Measurements from ENCODE around the gene PMF1.
"Not testable (repeated sequence)": the region's sequence is repeated elsewhere in the genome, so short reads cannot be mapped to it uniquely, and the experiment has no call there.

Gene PMF1, protein sequence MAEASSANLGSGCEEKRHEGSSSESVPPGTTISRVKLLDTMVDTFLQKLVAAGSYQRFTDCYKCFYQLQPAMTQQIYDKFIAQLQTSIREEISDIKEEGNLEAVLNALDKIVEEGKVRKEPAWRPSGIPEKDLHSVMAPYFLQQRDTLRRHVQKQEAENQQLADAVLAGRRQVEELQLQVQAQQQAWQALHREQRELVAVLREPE

DNA sequence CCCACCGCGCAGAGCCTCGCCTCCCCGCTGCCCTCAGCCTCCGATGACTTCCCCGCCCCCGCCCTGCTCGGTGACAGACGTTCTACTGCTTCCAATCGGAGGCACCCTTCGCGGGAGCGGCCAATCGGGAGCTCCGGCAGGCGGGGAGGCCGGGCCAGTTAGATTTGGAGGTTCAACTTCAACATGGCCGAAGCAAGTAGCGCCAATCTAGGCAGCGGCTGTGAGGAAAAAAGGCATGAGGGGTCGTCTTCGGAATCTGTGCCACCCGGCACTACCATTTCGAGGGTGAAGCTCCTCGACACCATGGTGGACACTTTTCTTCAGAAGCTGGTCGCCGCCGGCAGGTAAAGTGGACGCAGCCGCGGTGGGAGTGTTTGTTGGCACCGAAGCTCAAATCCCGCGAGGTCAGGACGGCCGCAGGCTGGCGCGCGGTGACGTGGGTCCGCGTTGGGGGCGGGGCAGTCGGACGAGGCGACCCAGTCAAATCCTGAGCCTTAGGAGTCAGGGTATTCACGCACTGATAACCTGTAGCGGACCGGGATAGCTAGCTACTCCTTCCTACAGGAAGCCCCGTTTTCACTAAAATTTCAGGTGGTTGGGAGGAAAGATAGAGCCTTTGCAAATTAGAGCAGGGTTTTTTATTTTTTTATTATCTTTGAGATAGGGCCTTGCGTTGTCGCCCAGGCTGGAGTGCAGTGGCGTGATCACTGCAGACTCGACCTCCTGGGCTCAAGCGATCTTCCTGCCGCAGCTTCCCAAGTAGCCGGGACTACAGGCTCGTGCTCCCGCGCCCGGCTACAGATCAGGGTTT is at the start of gene PMF1:
Gene PMF1 (plus strand): TSS at position 175 of the 811 bp plus-strand sequence. CDS start 9 bp downstream, at position 184.
- peak; percentile 96 for DNase-seq

DNA sequence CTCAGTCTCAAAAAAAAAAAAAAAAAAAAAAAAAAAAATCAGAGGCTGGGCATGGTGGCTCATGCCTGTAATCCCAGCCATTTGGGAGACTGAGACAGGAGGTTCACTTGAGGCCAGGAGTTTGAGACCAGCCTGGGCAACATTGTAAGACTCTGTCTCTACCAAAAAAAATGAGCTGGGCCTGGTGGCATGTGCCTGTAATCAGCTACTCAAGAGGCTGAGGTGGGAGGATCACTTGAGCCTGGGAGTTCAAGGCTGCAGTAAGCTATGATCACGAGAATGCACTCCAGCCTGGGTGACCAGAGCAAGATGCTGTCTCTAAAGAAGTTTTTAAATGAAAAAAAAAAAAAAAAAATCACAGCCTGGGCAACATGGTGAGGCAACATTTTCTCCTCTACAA is 49.1 kb upstream of the PMF1 start:
- DNase-seq = no peak

DNA sequence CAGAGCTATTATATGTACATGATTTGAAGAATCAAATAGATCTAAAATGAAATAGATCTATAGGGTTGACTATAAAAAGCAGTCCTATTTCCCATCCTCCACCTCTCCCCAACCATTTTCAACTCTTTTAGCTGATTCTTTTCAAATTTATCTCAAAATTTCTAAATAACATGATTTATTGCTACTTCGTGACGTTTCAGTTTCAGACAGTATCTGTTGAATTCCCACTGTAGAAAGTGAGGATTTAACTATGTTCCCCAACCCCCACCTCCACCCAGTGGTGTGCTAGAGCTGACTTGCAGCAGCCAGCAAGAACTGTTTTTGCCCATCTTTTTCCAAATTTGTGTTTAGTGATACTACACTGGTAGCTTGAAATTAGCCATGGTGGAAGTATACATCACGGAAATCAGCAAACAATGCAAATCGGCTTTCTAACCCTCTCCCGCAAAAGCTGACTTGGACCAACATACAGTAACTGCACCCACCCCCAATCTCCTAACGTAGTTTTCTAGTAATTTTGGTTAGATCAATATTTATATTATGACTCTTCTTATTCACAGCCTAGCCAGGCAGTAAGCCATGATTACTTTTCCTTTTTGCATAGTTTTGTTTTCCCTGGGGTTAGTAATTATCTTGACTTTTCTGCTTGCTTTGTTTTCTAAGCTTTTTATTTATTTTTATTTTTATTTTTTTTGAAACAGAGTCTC is 48.5 kb upstream of the PMF1 start:
- DNase-seq = no peak

DNA sequence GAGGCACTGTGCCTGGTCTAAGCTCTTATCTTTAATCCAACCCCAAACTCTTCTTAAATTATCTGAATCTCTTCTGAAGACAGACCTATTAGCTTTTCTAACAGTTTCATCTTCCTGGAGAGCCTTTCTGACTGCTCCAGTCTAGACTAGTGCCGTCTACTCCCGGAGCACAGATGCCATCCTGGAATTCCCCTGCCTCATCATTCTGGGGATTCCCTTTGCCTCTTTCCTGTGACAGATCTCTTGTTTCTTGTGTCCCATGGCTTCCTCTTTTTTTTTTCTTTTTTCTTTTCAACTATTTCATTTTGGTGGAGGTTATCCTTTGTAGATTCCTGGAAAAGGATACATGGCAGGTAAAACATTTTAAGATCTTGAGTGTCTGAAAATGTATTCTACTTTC is 47.7 kb upstream of the PMF1 start:
- no peak for DNase-seq

DNA sequence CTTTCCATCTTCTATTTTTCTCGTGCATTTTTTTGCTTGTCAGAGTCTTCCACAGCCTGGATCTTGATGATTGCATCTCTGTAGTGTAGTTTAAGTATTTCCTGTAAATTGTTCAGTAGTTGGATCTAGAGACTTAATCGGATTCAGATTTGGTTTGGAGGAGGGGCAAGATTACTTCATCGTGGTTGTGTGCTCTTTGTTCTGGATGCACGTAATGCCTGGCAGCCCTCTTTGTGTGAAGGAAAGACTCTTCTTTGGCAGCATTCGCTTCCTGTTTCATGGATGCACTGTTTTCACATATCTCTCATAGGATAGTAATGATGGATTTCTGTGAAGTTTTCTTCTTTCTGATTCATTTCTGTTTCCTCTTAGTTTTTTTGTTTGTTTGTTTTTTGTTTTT is 45.3 kb upstream of the PMF1 start:
- peak; percentile 45 for DNase-seq

DNA sequence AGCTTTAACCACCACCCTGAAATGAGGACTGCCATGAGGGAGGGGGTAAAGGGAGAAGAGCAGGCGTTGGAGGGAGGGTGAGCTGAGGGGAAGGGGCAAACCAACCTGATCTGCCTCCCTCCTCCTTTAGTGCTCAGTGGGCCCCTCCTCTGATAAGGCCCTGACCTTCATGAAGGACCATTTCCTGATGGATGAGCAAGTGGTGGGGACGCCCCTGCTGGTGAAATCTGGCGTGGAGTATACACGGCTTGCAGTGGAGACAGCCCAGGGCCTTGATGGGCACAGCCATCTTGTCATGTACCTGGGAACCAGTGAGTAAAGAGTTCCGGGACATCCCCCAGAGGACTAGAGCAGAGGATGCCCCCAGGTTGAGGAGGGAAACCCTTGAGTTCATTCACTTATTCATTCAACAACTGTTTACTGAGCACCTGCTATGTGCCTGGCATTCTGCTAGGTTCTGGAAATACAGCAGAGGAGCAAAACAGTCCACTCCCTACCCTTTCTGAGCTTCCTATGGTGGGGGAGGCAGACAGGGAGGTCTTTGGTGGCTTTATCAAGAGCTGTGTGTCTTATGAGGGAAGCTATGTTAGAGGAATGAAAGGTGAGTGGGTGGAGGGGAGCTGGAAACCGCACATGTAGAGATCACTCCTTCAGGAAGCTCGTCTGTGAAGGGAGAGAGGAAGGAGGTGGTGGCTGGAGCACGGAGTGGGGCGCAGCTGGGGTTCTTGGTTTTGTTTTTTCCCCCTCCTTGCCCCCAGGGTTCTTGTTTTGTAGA is 39.9 kb upstream of the PMF1 start:
- no peak for DNase-seq

DNA sequence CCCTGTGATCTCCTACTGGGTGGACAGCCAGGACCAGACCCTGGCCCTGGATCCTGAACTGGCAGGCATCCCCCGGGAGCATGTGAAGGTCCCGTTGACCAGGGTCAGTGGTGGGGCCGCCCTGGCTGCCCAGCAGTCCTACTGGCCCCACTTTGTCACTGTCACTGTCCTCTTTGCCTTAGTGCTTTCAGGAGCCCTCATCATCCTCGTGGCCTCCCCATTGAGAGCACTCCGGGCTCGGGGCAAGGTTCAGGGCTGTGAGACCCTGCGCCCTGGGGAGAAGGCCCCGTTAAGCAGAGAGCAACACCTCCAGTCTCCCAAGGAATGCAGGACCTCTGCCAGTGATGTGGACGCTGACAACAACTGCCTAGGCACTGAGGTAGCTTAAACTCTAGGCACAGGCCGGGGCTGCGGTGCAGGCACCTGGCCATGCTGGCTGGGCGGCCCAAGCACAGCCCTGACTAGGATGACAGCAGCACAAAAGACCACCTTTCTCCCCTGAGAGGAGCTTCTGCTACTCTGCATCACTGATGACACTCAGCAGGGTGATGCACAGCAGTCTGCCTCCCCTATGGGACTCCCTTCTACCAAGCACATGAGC is 36.1 kb upstream of the PMF1 start:
- no peak for DNase-seq

DNA sequence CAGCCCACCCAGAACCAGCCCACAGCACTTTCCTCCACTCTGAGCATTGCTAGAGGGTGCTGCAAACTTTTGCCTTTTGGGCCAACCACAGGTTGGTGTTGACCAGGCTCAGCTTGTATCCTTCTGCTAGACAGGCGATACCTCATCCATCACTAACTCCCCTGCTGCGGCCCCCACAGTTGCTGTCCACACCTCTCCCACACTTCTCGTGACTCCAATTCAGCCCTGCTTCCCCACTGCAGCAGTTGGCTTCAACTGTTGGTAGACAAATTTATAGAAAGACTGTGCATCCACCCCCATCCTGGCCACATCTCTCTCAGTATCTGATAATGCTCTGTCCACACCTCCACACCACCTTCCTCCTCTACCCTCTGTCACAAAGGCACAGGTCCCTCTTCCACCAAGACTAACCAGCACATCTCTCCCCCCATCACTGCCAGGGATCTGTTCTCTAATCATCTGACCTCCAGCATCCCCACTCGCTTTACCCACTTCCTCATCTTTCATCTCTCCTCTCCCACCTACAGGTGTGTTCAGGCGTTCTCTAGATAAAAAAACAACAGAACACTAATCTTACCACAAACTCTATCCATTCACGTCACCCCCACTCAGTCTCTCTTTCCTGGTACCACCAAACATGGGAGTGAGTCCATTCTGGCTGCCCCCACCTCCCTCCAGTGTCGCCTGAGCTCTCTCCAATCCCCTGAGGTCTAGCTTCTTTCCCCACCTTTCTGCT is 34.7 kb upstream of the PMF1 start:
- no peak for DNase-seq

DNA sequence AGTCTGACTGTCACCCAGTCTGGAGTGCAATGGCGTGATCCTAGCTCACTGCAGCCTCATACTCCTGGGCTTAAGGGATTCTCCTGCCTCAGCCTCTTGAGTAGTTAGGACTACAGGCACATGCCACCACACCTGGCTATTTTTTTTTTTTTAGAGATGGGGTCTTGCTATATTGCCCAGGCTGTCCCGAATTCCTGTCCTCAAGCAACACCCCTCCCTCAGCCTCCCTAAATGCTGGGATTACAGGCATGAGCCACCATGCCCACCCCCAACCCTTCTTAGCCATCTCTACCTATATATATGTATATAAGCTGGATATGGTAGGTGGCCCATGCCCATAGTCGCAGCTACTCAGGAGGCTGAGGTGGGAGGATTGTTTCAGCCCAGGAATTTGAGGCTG is 32.3 kb upstream of the PMF1 start:
- DNase-seq = no peak

DNA sequence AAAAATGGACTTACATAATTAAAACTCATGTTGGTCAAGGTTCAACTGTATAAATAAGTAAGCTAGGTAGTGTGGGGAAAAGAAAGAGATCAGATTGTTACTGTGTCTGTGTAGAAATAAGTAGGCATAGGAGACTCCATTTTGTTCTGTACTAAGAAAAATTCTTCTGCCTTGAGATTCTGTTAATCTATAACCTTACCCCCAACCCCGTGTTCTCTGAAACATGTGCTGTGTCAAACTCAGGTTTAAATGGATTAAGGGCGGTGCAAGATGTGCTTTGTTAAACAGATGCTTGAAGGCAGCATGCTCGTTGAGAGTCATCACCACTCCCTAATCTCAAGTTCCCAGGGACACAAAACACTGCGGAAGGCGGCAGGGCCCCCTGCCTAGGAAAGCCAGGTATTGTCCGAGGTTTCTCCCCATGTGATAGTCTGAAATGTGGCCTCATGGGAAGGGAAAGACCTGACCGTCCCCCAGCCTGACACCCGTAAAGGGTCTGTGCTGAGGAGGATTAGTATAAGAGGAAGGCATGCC is 31.3 kb upstream of the PMF1 start:
- DNase-seq = not testable (repeated sequence)

DNA sequence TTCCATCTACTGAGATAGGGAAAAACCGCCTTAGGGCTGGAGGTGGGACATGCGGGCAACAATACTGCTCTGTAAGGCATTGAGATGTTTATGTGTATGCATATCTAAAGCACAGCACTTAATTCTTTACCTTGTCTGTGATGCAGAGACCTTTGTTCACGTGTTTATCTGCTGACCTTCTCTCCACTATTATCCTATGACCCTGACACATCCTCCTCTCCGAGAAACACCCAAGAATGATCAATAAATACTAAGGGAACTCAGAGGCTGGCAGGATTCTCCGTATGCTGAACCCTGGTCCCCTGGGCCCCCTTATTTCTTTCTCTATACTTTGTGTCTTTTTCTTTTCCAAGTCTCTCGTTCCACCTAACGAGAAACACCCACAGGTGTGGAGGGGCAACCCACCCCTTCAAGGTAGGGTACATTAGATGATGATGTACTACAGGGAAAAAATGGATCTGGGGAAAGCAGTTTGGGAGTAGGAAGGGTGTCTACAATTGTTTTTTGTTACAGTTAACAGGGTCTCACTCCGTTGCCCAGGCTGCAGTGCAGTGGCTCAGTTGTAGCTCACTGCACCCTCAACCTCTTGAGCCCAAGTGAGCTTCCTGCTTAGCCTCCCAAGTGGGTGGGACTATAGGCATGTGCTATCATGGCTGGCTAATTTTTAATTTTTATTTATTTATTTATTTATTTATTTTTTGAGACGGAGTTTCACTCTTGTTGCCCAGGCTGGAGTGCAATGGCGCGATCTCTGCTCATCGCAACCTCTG is 30.6 kb upstream of the PMF1 start:
- DNase-seq = not testable (repeated sequence)

DNA sequence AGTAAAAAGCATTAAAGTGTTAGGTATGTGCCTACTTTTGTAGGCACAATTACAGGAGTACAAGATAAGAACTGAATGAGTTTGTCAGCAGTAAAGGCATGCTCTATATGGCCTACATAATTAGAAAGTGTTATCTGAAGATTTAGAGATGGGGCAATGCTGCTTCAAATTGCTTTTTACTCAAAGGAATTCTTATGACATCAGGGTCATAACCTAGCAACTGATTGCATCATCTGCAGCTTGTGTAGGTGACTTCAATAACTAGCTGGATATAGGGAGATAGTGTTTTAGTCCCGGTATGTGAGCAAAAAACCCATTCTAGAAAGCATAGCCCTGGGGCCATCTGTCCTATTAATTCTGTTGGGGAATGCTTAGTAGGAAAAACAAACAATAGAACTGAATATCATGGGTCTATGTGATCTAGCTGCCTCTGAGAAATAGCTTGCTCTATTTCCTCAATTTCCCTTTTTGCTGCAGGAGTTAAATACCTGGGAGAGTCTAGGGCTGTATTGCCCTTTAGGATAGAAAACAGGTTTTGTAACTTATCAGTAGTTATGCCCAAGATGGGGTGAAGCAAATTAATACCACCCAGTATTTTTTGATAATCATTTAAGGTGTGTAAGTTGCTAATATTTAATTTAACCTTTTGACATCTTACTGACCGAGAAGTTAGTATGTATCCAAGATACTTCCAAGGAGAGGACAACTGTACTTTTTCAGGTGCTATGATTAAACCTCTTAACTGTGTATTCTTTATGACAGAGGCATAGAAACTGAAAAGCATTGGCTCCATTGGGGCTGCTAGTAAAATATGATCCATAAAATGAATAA is 26.2 kb upstream of the PMF1 start:
- DNase-seq = not testable (repeated sequence)

DNA sequence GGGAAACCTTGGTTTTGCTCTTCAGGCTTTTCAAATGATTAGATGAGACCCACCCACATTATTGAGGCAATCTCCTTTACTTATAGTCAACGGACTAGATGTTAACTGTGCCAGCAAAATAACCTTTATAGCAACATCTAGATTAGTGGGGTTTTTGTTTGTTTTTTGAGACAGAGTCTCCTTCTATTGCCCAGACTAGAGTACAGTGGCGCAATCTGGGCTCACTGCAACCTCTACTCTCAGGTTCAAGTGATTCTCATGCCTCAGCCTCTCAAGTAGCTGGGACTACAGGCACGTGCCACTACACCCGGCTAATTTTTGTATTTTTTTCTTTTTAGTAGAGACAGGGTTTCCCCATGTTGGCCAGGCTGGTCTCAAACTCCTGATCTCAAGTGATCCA is 22.5 kb upstream of the PMF1 start:
- DNase-seq = not testable (repeated sequence)

DNA sequence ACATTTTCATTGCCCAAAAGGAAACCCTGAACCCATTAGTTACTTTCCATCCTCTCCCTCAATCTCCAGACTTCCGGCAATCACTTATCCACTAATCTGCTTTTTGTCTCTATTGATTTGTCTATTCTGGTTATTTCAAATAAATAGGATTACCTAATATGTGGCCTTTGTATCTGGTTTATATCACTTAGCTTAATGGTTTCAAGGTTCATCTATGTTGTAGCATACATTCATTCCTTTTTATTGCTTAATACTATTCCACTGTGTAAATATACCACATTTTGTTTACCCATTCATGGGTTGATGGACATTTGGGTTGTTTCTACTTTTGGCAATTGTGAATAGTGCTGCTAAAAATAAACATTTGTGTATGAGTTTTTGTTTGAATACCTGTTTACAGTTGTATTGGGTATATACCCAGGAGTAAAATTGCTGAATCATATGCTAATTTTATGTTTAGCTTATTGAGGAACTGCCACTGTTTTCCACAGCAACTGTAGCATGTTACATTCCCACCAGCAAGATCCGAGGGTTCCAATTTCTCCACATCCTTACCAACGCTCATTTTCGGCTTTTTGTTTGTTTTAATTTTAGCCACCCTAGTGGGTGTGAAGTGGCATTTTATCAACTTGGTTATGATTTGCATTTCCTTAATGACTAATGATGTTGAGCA is 21.4 kb upstream of the PMF1 start:
- no peak for DNase-seq

DNA sequence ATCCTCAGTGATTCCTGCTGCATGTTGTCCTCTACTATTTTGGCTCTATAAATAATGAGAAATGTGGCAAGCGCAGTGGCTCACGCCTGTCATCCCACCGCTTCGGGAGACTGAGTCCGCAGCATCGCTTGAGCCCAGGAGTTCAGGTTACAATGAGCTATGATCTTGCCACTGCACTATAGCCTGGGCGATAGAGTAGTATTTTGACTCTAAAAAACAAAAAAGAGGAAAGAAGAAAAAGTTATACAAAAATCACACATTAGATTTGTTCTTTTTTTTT is 19.7 kb upstream of the PMF1 start:
- no peak for DNase-seq

DNA sequence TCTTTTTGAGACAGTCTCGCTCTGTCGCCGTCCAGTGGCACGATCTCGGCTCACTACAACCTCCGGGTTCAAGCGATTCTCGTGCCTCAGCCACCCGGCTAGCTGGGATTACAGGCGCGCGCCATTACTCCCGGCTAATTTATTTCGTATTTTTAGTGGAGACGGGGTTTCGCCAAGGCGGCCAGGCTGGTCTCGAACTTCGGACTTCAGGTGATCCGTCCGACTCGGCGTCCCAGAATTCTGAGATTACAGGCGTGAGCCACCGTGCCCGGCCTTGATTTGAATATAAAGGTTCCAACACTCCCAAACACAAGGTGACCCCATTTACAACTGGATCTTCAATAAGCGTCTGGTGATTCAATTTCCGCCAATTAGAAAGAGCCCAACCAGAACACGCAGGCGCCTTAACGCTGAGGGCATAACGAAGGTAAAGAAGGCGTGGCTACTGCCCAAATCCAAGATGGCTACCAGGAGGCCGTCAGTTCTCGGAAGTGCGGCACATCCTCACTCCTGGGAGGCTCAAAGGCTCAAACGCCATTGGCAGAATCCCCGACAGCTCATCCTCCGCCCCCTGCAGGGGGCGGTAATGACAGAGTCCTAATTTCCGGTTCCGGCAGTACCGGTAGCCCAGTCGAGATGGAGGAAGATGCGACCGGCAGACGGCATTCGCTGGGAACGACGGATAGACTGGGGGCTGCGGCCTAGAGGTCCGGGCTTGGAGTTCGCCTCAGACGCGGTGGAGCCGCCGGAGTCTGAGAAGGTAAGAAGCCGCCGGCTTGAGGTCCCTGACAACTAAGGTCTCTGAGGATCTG is 19.1 kb upstream of the PMF1 start, which contains the start of gene SLC25A44:
Gene SLC25A44 (plus strand): TSS at position 617 of the 812 bp plus-strand sequence. CDS start 5,744 bp downstream, outside the sequence.
- peak; percentile 99 for DNase-seq

DNA sequence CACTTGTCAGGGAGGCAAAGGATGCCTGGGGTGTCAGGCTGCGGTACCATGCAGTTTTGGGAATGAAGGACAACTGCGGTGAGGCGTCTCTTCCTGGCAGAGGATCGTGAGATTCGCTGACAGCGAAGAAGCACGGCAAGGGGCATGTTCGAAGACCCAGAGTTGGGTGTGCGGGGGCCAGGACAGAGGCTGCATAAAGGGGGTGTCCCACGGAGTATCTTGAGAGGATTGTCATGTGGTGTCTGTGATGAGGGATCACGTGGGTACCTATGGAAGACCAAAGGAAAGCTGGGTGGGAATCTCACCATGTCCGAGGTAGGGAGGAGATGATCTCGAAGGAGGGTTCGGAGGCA is 18.5 kb upstream of the PMF1 start:
- DNase-seq = no peak

DNA sequence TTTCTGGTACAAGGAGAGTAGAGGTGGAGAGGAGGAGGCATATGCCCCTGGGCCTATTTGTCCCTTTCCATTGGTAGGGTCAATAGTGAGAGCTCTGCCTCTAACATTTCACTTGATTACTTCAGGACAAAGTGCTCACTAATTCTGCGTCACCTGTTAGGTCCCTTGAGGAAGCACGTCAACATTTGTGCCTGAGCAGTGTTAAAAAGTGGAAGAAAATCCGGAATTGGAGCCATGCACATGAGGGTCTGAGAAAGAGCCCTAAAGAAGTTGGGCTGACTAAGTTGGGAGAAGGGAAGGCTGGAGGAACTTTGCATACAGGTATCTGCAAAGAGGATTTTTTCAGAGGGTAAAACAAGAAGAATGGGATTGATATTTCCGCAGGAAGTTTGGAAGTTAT is 17.0 kb upstream of the PMF1 start:
- no peak for DNase-seq

DNA sequence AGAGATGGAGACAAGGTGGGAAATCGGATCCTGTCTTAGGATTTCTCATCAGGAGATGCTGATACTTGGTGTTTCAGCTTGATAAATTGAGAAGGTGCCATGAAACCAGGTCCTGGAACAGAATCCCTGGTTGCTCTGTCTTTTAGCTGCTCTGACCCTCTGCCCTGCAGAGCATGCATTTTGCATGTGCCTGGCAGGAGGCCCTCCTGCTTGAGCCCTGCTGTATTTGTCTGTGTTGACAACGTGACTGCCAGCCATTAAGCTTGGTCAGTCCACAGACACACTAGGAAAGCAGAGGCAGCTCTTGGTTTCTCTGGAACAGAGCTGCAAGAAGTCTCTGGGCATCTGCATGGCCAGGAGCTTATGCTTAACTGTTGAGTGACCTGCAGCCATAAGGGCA is 16.4 kb upstream of the PMF1 start:
- DNase-seq = no peak
